Muscle layer of duodenum (tissue), 2 donors: Measurements from ENCODE around the gene AKAP13.
A peak's percentile ranks its signal among the peaks of the same experiment; 100 is the strongest.

Experiments used
- H3K27ac ChIP-seq: one replicate; pipeline ENCODE4 v1.7.0; 2013; ENCODE audit warnings: mild to moderate bottlenecking, low read length
- H3K27me3 ChIP-seq: one replicate; pipeline ENCODE4 v1.7.0; 2013; ENCODE audit warnings: low read depth, mild to moderate bottlenecking, control low read depth, low read length
- H3K36me3 ChIP-seq, 2 donors: one replicate each; pipeline ENCODE4 v1.7.0; 2013; ENCODE audit warnings: low read length in 2 of 2, control low read depth in 1 of 2, mild to moderate bottlenecking in 1 of 2; ENCODE audit not compliant: insufficient read depth in 2 of 2, control insufficient read depth in 1 of 2
- H3K4me1 ChIP-seq, 2 donors: one replicate each; pipeline ENCODE4 v1.7.0; 2013; ENCODE audit warnings: low read length in 2 of 2, mild to moderate bottlenecking in 2 of 2, control low read depth in 1 of 2, moderate library complexity in 1 of 2; ENCODE audit not compliant: insufficient read depth in 2 of 2, control insufficient read depth in 1 of 2
- H3K4me3 ChIP-seq, 2 donors: one replicate each; pipeline ENCODE4 v1.7.0; 2013; ENCODE audit warnings: low read length in 2 of 2, low read depth in 1 of 2, mild to moderate bottlenecking in 1 of 2
- H3K9me3 ChIP-seq, 2 donors: one replicate each; pipeline ENCODE4 v1.7.0; 2013; ENCODE audit warnings: low read length in 2 of 2, control low read depth in 1 of 2, mild to moderate bottlenecking in 1 of 2; ENCODE audit not compliant: control insufficient read depth in 1 of 2
- donor health status: healthy.

AKAP13 gene

GRCh38 chr15:85771781-85772445 lies 391.5 kb downstream of the AKAP13 start:
- Histone ChIP-seq H3K27ac (peak overlapping the region; percentile 58), H3K4me3 (no peak overlapping the region), H3K36me3 (peaks cover 0 to 12% of the 10 kb centered on the region in 2 donors), H3K4me1 (peaks cover 0 to 5% of the 10 kb centered on the region in 2 donors), H3K27me3 (no peaks in the 10 kb centered on the region), H3K9me3 (no peaks in the 10 kb centered on the region)

GRCh38 chr15:85772668-85773067 lies 392.3 kb downstream of the AKAP13 start:
- Histone ChIP-seq H3K4me1 (peaks cover 0 to 5% of the 10 kb centered on the region in 2 donors), H3K36me3 (peaks cover 0 to 9% of the 10 kb centered on the region in 2 donors), H3K27me3 (no peaks in the 10 kb centered on the region), H3K9me3 (no peaks in the 10 kb centered on the region), H3K27ac (peak overlapping the region; percentile 58), H3K4me3 (no peak overlapping the region)

GRCh38 chr15:85773249-85773648 lies 392.8 kb downstream of the AKAP13 start:
- H3K9me3 ChIP-seq: no peaks in the 10 kb centered on the region
- H3K36me3 ChIP-seq: peaks cover 0 to 9% of the 10 kb centered on the region in 2 donors
- no peak overlapping the region for H3K27ac ChIP-seq
- H3K4me1 ChIP-seq: peaks cover 0 to 7% of the 10 kb centered on the region in 2 donors
- no peak overlapping the region for H3K4me3 ChIP-seq
- no peaks in the 10 kb centered on the region for H3K27me3 ChIP-seq

- H3K4me3 ChIP-seq: no peak overlapping the region
- H3K27me3 ChIP-seq: no peaks in the 10 kb centered on the region
- H3K4me1 ChIP-seq: peaks cover 0 to 10% of the 10 kb centered on the region in 2 donors
- no peak overlapping the region for H3K27ac ChIP-seq
- no peaks in the 10 kb centered on the region for H3K9me3 ChIP-seq
- peaks cover 0 to 6% of the 10 kb centered on the region in 2 donors for H3K36me3 ChIP-seq
Observed at GRCh38 chr15:85773970-85774369, 393.6 kb downstream of the AKAP13 start.

GRCh38 chr15:85777250-85778106 lies 397.1 kb downstream of the AKAP13 start:
- no peak overlapping the region for H3K27ac ChIP-seq
- H3K4me3 ChIP-seq: no peak overlapping the region
- H3K36me3 ChIP-seq: no peaks in the 10 kb centered on the region
- H3K9me3 ChIP-seq: no peaks in the 10 kb centered on the region
- H3K4me1 ChIP-seq: peaks cover 0 to 14% of the 10 kb centered on the region in 2 donors
- H3K27me3 ChIP-seq: no peaks in the 10 kb centered on the region

GRCh38 chr15:85778107-85778776 lies 397.8 kb downstream of the AKAP13 start:
- Histone ChIP-seq H3K27me3 (no peaks in the 10 kb centered on the region), H3K27ac (no peak overlapping the region), H3K4me3 (no peak overlapping the region), H3K9me3 (no peaks in the 10 kb centered on the region), H3K36me3 (no peaks in the 10 kb centered on the region), H3K4me1 (peaks cover 0 to 14% of the 10 kb centered on the region in 2 donors)

GRCh38 chr15:85779249-85779648 lies 398.8 kb downstream of the AKAP13 start:
- no peaks in the 10 kb centered on the region for H3K9me3 ChIP-seq
- H3K27ac ChIP-seq: no peak overlapping the region
- H3K36me3 ChIP-seq: no peaks in the 10 kb centered on the region
- no peaks in the 10 kb centered on the region for H3K27me3 ChIP-seq
- H3K4me3 ChIP-seq: no peak overlapping the region
- H3K4me1 ChIP-seq: peaks cover 0 to 14% of the 10 kb centered on the region in 2 donors

GRCh38 chr15:85780225-85780985 lies 400.0 kb downstream of the AKAP13 start:
- Histone ChIP-seq H3K36me3 (no peaks in the 10 kb centered on the region), H3K27ac (no peak overlapping the region), H3K9me3 (no peaks in the 10 kb centered on the region), H3K27me3 (no peaks in the 10 kb centered on the region), H3K4me3 (no peak overlapping the region), H3K4me1 (peaks cover 0 to 17% of the 10 kb centered on the region in 2 donors)

GRCh38 chr15:85781099-85781498 lies 400.7 kb downstream of the AKAP13 start:
- Histone ChIP-seq H3K4me1 (peaks cover 2 to 22% of the 10 kb centered on the region in 2 donors), H3K27ac (no peak overlapping the region), H3K4me3 (no peak overlapping the region), H3K36me3 (no peaks in the 10 kb centered on the region), H3K27me3 (no peaks in the 10 kb centered on the region), H3K9me3 (no peaks in the 10 kb centered on the region)

GRCh38 chr15:85782064-85782463 lies 401.7 kb downstream of the AKAP13 start:
- Histone ChIP-seq H3K27me3 (no peaks in the 10 kb centered on the region), H3K4me3 (no peak overlapping the region), H3K27ac (no peak overlapping the region), H3K36me3 (no peaks in the 10 kb centered on the region), H3K9me3 (no peaks in the 10 kb centered on the region), H3K4me1 (peaks cover 9 to 30% of the 10 kb centered on the region in 2 donors)
